22Rv1 (cell line): Measurements from ENCODE around the gene PALLD.

ENCODE experiments used
- ZFX ChIP-seq: fragments of 450-650 bp; IDR thresholded peaks from 2 replicates; pipeline ENCODE4 v1.6.1; 2017; ENCODE audit warnings: antibody characterized with exemption, borderline replicate concordance
- TF ChIP-seq, protein P1 (sequence below): fragments of 450-650 bp; IDR thresholded peaks from 2 replicates; pipeline ENCODE4 v1.5.1; 2017; ENCODE audit warnings: mild to moderate bottlenecking

DNA sequence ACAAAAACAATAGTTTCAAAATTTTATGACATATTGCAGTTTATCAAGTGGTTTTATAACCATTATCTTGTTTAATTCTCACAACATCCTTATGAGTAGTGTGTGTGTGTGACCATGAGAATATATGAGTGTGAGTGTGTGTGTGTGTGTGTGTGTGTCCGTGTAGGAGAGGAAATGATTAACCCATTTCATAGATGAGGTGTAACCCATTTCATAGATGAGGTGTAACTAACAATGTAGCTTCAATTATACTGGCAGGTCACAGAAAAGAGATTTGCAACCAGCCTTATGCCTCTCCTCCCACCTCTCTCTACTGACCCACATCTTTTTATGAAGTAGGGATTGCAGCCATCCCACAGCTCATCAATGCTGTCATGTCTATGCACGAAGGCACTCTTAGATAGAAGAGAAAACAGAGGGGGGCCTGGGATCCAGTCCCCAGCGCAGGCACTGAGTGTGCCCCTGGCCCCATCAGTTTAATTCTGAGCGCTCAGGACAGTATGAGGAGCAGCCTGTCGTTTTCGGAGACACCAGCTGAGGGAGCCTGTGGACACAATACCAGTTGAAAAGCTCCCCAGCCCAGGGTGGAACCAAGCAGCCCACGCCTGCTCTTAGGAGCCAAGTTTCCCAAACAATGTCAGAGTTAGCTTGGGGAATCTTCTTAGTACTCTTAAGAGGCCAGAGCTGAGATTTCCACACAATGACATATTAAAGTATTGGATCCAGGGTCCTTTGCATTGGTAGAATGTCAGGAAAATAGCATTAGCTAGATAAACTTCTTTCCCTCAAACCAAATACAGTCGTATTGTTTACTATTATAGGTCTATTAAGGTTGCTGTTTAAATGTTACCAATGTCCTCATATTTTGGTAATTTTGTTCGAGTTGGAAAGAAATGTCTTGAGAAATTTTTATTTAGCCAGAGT is 88.6 kb downstream of the PALLD start:
- TF ChIP-seq, protein P1, sequence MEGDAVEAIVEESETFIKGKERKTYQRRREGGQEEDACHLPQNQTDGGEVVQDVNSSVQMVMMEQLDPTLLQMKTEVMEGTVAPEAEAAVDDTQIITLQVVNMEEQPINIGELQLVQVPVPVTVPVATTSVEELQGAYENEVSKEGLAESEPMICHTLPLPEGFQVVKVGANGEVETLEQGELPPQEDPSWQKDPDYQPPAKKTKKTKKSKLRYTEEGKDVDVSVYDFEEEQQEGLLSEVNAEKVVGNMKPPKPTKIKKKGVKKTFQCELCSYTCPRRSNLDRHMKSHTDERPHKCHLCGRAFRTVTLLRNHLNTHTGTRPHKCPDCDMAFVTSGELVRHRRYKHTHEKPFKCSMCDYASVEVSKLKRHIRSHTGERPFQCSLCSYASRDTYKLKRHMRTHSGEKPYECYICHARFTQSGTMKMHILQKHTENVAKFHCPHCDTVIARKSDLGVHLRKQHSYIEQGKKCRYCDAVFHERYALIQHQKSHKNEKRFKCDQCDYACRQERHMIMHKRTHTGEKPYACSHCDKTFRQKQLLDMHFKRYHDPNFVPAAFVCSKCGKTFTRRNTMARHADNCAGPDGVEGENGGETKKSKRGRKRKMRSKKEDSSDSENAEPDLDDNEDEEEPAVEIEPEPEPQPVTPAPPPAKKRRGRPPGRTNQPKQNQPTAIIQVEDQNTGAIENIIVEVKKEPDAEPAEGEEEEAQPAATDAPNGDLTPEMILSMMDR = peak; percentile 76
- TF ChIP-seq ZFX = no peak
